ENCODE measurements around the gene MAP3K12. TPM values are rescaled to one million over a fixed set of nuclear protein-coding genes. Genes with fewer than 3 reads are reported as not detected.

MAP3K12 gene
- total and polyA plus RNA-seq, 2 donors from 2014 or later = 15.2 to 21.8 TPM

GRCh38 chr12:53532524-53533445 lies 33.5 kb upstream of the MAP3K12 start:
- no peaks in the 10 kb centered on the region for H3K4me1 ChIP-seq (ENCODE audit: control insufficient read depth in 2 of 3, insufficient read depth in 2 of 3, low read depth in 1 of 3, low read length in 3 of 3)
- intact Hi-C loops (cut with DNase I) = no loop called here
- H3K4me3 ChIP-seq (ENCODE audit: low read length in 3 of 3) = no peak overlapping the region
- FAIRE-seq (no peak), DNase-seq (no peak)
- H3K9ac ChIP-seq (ENCODE audit: low read length in 3 of 3) = no peak overlapping the region
- no peaks in the 10 kb centered on the region for H3K27me3 ChIP-seq (ENCODE audit: control insufficient read depth, insufficient read depth, low read length)
- H3K36me3 ChIP-seq (ENCODE audit: control insufficient read depth in 2 of 3, insufficient read depth in 3 of 3, low read length in 3 of 3) = peaks cover 12 to 60% (median 42%) of the 10 kb centered on the region in 3 donors
- TF ChIP-seq, protein P1, sequence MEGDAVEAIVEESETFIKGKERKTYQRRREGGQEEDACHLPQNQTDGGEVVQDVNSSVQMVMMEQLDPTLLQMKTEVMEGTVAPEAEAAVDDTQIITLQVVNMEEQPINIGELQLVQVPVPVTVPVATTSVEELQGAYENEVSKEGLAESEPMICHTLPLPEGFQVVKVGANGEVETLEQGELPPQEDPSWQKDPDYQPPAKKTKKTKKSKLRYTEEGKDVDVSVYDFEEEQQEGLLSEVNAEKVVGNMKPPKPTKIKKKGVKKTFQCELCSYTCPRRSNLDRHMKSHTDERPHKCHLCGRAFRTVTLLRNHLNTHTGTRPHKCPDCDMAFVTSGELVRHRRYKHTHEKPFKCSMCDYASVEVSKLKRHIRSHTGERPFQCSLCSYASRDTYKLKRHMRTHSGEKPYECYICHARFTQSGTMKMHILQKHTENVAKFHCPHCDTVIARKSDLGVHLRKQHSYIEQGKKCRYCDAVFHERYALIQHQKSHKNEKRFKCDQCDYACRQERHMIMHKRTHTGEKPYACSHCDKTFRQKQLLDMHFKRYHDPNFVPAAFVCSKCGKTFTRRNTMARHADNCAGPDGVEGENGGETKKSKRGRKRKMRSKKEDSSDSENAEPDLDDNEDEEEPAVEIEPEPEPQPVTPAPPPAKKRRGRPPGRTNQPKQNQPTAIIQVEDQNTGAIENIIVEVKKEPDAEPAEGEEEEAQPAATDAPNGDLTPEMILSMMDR (IDR thresholded peaks at IDR 0.05; ENCODE audit: borderline replicate concordance, extremely low read depth, insufficient read depth) = no peak
- no peaks in the 10 kb centered on the region for H3K9me3 ChIP-seq (ENCODE audit: control insufficient read depth in 2 of 3, insufficient read depth in 1 of 3, low read length in 3 of 3)
- H3K27ac ChIP-seq (ENCODE audit: low read depth in 2 of 2, low read length in 2 of 2) = no peak overlapping the region

GRCh38 chr12:53532021-53532420 lies 32.8 kb upstream of the MAP3K12 start:
- intact Hi-C loops (cut with DNase I) = no loop called here
- Histone ChIP-seq H3K4me1 (ENCODE audit: control insufficient read depth in 2 of 3, insufficient read depth in 2 of 3, low read depth in 1 of 3, low read length in 3 of 3) (no peaks in the 10 kb centered on the region), H3K4me3 (ENCODE audit: low read length in 3 of 3) (no peak overlapping the region), H3K27me3 (ENCODE audit: control insufficient read depth, insufficient read depth, low read length) (no peaks in the 10 kb centered on the region), H3K27ac (ENCODE audit: low read depth in 2 of 2, low read length in 2 of 2) (no peak overlapping the region), H3K36me3 (ENCODE audit: control insufficient read depth in 2 of 3, insufficient read depth in 3 of 3, low read length in 3 of 3) (peaks cover 12 to 54% (median 38%) of the 10 kb centered on the region in 3 donors), H3K9ac (ENCODE audit: low read length in 3 of 3) (no peak overlapping the region), H3K9me3 (ENCODE audit: control insufficient read depth in 2 of 3, insufficient read depth in 1 of 3, low read length in 3 of 3) (no peaks in the 10 kb centered on the region)
- DNase-seq (no peak), FAIRE-seq (no peak)
- TF ChIP-seq, protein P1 (IDR thresholded peaks at IDR 0.05; ENCODE audit: borderline replicate concordance, extremely low read depth, insufficient read depth) = no peak

DNA sequence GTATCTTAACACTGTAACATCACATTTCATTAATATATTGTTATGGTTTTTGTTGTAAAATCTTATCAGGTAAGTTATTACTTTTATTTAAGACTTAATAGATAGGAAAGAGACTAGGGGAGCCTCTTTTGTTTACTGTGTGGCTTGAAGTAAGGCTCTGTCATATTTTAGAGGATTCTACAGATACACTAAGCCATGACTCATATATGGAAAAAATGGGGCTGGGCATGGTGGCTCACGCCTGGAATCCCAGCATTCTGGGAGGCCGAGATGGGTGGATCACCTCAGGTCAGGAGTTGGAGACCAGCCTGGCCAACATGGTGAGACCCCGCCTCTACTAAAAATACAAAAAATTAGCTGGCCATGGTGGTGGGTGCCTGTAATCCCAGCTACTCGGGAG lies 31.7 kb upstream of the MAP3K12 start:
- Histone ChIP-seq H3K9ac (ENCODE audit: low read length in 3 of 3) (no peak overlapping the region), H3K27ac (ENCODE audit: low read depth in 2 of 2, low read length in 2 of 2) (no peak overlapping the region), H3K4me1 (ENCODE audit: control insufficient read depth in 2 of 3, insufficient read depth in 2 of 3, low read depth in 1 of 3, low read length in 3 of 3) (no peaks in the 10 kb centered on the region), H3K36me3 (ENCODE audit: control insufficient read depth in 2 of 3, insufficient read depth in 3 of 3, low read length in 3 of 3) (peaks cover 12 to 45% (median 35%) of the 10 kb centered on the region in 3 donors), H3K27me3 (ENCODE audit: control insufficient read depth, insufficient read depth, low read length) (no peaks in the 10 kb centered on the region), H3K4me3 (ENCODE audit: low read length in 3 of 3) (no peak overlapping the region), H3K9me3 (ENCODE audit: control insufficient read depth in 2 of 3, insufficient read depth in 1 of 3, low read length in 3 of 3) (no peaks in the 10 kb centered on the region)
- TF ChIP-seq, protein P1 (IDR thresholded peaks at IDR 0.05; ENCODE audit: borderline replicate concordance, extremely low read depth, insufficient read depth) = no peak
- FAIRE-seq (no peak), DNase-seq (no peak)
- intact Hi-C loops (cut with DNase I) = no loop called here

Measured in kidney (tissue), 14 donors.